ENCODE results near the gene KIF7.

The KIF7 gene

GRCh38 chr15:89681146-89681545, 25.9 kb upstream of the KIF7 start:
- TF ChIP-seq Cebpa-rat (IDR thresholded peaks at IDR 0.05) = no peak
- Histone ChIP-seq H3K4me1 (no peaks in the 10 kb centered on the region), H4K20me1 (no peaks in the 10 kb centered on the region), H3K9ac (no peak overlapping the region), H3K9me3 (no peaks in the 10 kb centered on the region), H3K4me3 (no peak overlapping the region), H3K36me3 (no peaks in the 10 kb centered on the region), H3K4me2 (no peak overlapping the region), H3K27ac (no peak overlapping the region), H3K27me3 (no peaks in the 10 kb centered on the region)

- Histone ChIP-seq H3K4me3 (no peak overlapping the region), H3K27ac (no peak overlapping the region), H3K9me3 (no peaks in the 10 kb centered on the region), H4K20me1 (no peaks in the 10 kb centered on the region), H3K4me1 (no peaks in the 10 kb centered on the region), H3K4me2 (no peak overlapping the region), H3K9ac (no peak overlapping the region), H3K27me3 (no peaks in the 10 kb centered on the region), H3K36me3 (no peaks in the 10 kb centered on the region)
- TF ChIP-seq Cebpa-rat (IDR thresholded peaks at IDR 0.05) = no peak
These were observed 25.1 kb upstream of the KIF7 start for GRCh38 chr15:89680282-89680873.

- Histone ChIP-seq H3K27me3 (no peaks in the 10 kb centered on the region), H4K20me1 (no peaks in the 10 kb centered on the region), H3K4me1 (no peaks in the 10 kb centered on the region), H3K27ac (no peak within 1 kb of the TSS), H3K4me2 (no peak within 1 kb of the TSS), H3K9me3 (no peaks in the 10 kb centered on the region), H3K9ac (no peak within 1 kb of the TSS), H3K4me3 (no peak within 1 kb of the TSS), H3K36me3 (no peaks in the 10 kb centered on the region)
- no peak for TF ChIP-seq Cebpa-rat (IDR thresholded peaks at IDR 0.05)
These were observed 23.9 kb upstream of the KIF7 start, which contains the start of gene PLIN1 for GRCh38 chr15:89679212-89679611. Gene PLIN1 (minus strand): TSS chr15:89679367. CDS start chr15:89677489, 1,878 bp downstream.

- no peaks in the 10 kb centered on the region for H3K9me3 ChIP-seq
- H3K4me1 ChIP-seq = peaks cover 7% of the 10 kb centered on the region; the same call in 1 of the 2 replicates
- no peak overlapping the region for H3K4me3 ChIP-seq
- H4K20me1 ChIP-seq = no peaks in the 10 kb centered on the region
- no peaks in the 10 kb centered on the region for H3K27me3 ChIP-seq
- H3K27ac ChIP-seq = no peak overlapping the region
- H3K36me3 ChIP-seq = no peaks in the 10 kb centered on the region
- no peak for TF ChIP-seq Cebpa-rat (IDR thresholded peaks at IDR 0.05)
- H3K4me2 ChIP-seq = no peak overlapping the region
- H3K9ac ChIP-seq = no peak overlapping the region
These were observed 22.1 kb upstream of the KIF7 start for GRCh38 chr15:89677381-89677780.

GRCh38 chr15:89675606-89676005, 20.3 kb upstream of the KIF7 start:
- Histone ChIP-seq H4K20me1 (no peaks in the 10 kb centered on the region), H3K9me3 (no peaks in the 10 kb centered on the region), H3K4me1 (peaks cover 7% of the 10 kb centered on the region; the same call in 1 of the 2 replicates), H3K4me2 (no peak overlapping the region), H3K9ac (no peak overlapping the region), H3K36me3 (no peaks in the 10 kb centered on the region), H3K4me3 (no peak overlapping the region), H3K27ac (no peak overlapping the region), H3K27me3 (no peaks in the 10 kb centered on the region)
- TF ChIP-seq Cebpa-rat (IDR thresholded peaks at IDR 0.05) = no peak

GRCh38 chr15:89674526-89674925, 19.3 kb upstream of the KIF7 start:
- Histone ChIP-seq H3K9ac (no peak overlapping the region), H3K27me3 (no peaks in the 10 kb centered on the region), H3K4me2 (no peak overlapping the region)

GRCh38 chr15:89673165-89673512, 17.9 kb upstream of the KIF7 start:
- H3K9me3 ChIP-seq = no peaks in the 10 kb centered on the region
- no peak overlapping the region for H3K4me3 ChIP-seq
- H3K9ac ChIP-seq = no peak overlapping the region
- peaks cover 7% of the 10 kb centered on the region; the same call in 1 of the 2 replicates for H3K4me1 ChIP-seq
- H3K27ac ChIP-seq = no peak overlapping the region
- no peaks in the 10 kb centered on the region for H3K27me3 ChIP-seq
- no peaks in the 10 kb centered on the region for H4K20me1 ChIP-seq
- no peak overlapping the region for H3K4me2 ChIP-seq
- TF ChIP-seq Cebpa-rat (IDR thresholded peaks at IDR 0.05) = no peak
- H3K36me3 ChIP-seq = no peaks in the 10 kb centered on the region

More at GRCh38 chr15:89674526-89674925, 19.3 kb upstream of the KIF7 start:
- Histone ChIP-seq H3K4me1 (peaks cover 7% of the 10 kb centered on the region; the same call in 1 of the 2 replicates), H3K27ac (no peak overlapping the region), H4K20me1 (no peaks in the 10 kb centered on the region), H3K4me3 (no peak overlapping the region), H3K9me3 (no peaks in the 10 kb centered on the region), H3K36me3 (no peaks in the 10 kb centered on the region)
- TF ChIP-seq Cebpa-rat (IDR thresholded peaks at IDR 0.05) = no peak

- Histone ChIP-seq H3K4me1 (peaks cover 7% of the 10 kb centered on the region; the same call in 1 of the 2 replicates), H4K20me1 (no peaks in the 10 kb centered on the region), H3K4me2 (no peak overlapping the region), H3K9me3 (no peaks in the 10 kb centered on the region), H3K27me3 (no peaks in the 10 kb centered on the region), H3K27ac (no peak overlapping the region), H3K36me3 (no peaks in the 10 kb centered on the region), H3K9ac (no peak overlapping the region), H3K4me3 (no peak overlapping the region)
- no peak for TF ChIP-seq Cebpa-rat (IDR thresholded peaks at IDR 0.05)
These were observed 17.2 kb upstream of the KIF7 start for GRCh38 chr15:89672221-89673164.

- Histone ChIP-seq H3K36me3 (no peaks in the 10 kb centered on the region), H4K20me1 (no peaks in the 10 kb centered on the region), H3K4me1 (peaks cover 7% of the 10 kb centered on the region; the same call in 1 of the 2 replicates), H3K27ac (no peak overlapping the region), H3K4me2 (no peak overlapping the region), H3K9ac (no peak overlapping the region), H3K4me3 (no peak overlapping the region), H3K9me3 (no peaks in the 10 kb centered on the region), H3K27me3 (peaks cover 6% of the 10 kb centered on the region; the same call in 1 of the 2 replicates)
- TF ChIP-seq Cebpa-rat (IDR thresholded peaks at IDR 0.05) = no peak
These were observed 16.4 kb upstream of the KIF7 start for GRCh38 chr15:89671687-89672086.

- no peak overlapping the region for H3K27ac ChIP-seq
- H3K9ac ChIP-seq = no peak overlapping the region
- H3K4me1 ChIP-seq = peaks cover 10% of the 10 kb centered on the region
- no peaks in the 10 kb centered on the region for H3K9me3 ChIP-seq
- H3K4me3 ChIP-seq = no peak overlapping the region
- TF ChIP-seq Cebpa-rat (IDR thresholded peaks at IDR 0.05) = no peak
- H3K27me3 ChIP-seq = peaks cover 13% of the 10 kb centered on the region
- no peaks in the 10 kb centered on the region for H3K36me3 ChIP-seq
- H3K4me2 ChIP-seq = no peak overlapping the region
- H4K20me1 ChIP-seq = peaks cover 3% of the 10 kb centered on the region; the same call in 1 of the 2 replicates
These were observed 15.8 kb upstream of the KIF7 start for GRCh38 chr15:89670971-89671560.
